Gastrocnemius medialis (tissue), 4 donors: ENCODE data around the gene NEO1. TPM values are rescaled to one million over a fixed set of nuclear protein-coding genes. Genes with fewer than 3 reads are reported as not detected.

Experiments
- ATAC-seq, 2 donors: fragments of 150-250 bp; one replicate each; pipeline ENCODE4 v1.9.1; 2016
- DNase-seq, 2 donors: peaks; one replicate each; pipeline ENCODE4 v3.0.0-alpha.2; 2019
- H3K27ac ChIP-seq, 4 donors: fragments of 200-600 bp; sonication (generic); 1 replicate in 1 of 4; 2 replicates in 3 of 4; pipeline ENCODE4 v1.5.1; 2016 to 2018; ENCODE audit warnings: mild to moderate bottlenecking in 2 of 4, moderate library complexity in 1 of 4
- H3K27me3 ChIP-seq, 3 donors: fragments of 200-600 bp; sonication (generic) in 2 of 3; 1 replicate in 1 of 3; 2 replicates in 2 of 3; pipeline versions ENCODE4 v1.5.1 to v1.6.0; 2016 to 2019; ENCODE audit warnings: mild to moderate bottlenecking in 1 of 3, moderate library complexity in 1 of 3
- H3K36me3 ChIP-seq, 2 donors: fragments of 200-600 bp; sonication (generic) in 1 of 2; one replicate each; pipeline ENCODE4 v1.5.1; 2017 to 2018
- H3K4me1 ChIP-seq, 2 donors: fragments of 200-600 bp; sonication (generic) in 1 of 2; one replicate each; pipeline ENCODE4 v1.5.1; 2016 to 2017; ENCODE audit warnings: mild to moderate bottlenecking in 2 of 2
- H3K4me3 ChIP-seq, 4 donors: fragments of 200-600 bp; sonication (generic) in 3 of 4; 1 replicate in 1 of 4; 2 replicates in 3 of 4; pipeline ENCODE4 v1.5.1; 2016 to 2019; ENCODE audit warnings: mild to moderate bottlenecking in 2 of 4
- H3K9me3 ChIP-seq, 3 donors: fragments of 200-600 bp; sonication (generic) in 2 of 3; 1 replicate in 1 of 3; 2 replicates in 2 of 3; pipeline ENCODE4 v1.5.1; 2016 to 2019
- POLR2A ChIP-seq, 2 donors: fragments of 450-650 bp; IDR thresholded peaks; one replicate each; pipeline ENCODE4 v1.6.1; 2017; ENCODE audit warnings: antibody characterized with exemption in 2 of 2, mild to moderate bottlenecking in 2 of 2, moderate library complexity in 2 of 2
- in situ Hi-C, 4 donors: fragments of 200-750 bp; cut with MboI; loops; one replicate each; pipeline versions ENCODE4 v1.15.0 to v1.8.0; 2017; ENCODE audit warnings: low sequenced_read_pairs in 4 of 4
- intact Hi-C: fragments of 100-400 bp; cut with DNase I; formaldehyde crosslinking; loops from one replicate; pipeline ENCODE4 v1.15.1; 2023; ENCODE audit warnings: low total_unique reads
- total RNA-seq, 4 donors: library from RNA; depleted of rRNA; stranded (reverse); fragments of >200 nt; gene quantifications; one replicate each; pipeline versions ENCODE4 v1.1.0 to v1.2.3, GENCODE V29; 2016
- TF ChIP-seq, protein P1 (sequence below), 5 experiments: fragments of 450-650 bp in 3 of 5; fragments of 200-600 bp in 2 of 5; sonication (generic) in 2 of 5; IDR thresholded peaks in 4 of 5; conservative IDR thresholded peaks in 1 of 5; 1 replicate in 4 of 5; 2 replicates in 1 of 5; pipeline ENCODE4 v1.5.1; 2016 to 2019; ENCODE audit warnings: antibody characterized with exemption in 5 of 5, mild to moderate bottlenecking in 3 of 5, moderate library complexity in 3 of 5

Gene NEO1
- total RNA-seq, 4 donors from 2014 or later, result 13.8 to 32.0 (median 20.3) TPM

DNA sequence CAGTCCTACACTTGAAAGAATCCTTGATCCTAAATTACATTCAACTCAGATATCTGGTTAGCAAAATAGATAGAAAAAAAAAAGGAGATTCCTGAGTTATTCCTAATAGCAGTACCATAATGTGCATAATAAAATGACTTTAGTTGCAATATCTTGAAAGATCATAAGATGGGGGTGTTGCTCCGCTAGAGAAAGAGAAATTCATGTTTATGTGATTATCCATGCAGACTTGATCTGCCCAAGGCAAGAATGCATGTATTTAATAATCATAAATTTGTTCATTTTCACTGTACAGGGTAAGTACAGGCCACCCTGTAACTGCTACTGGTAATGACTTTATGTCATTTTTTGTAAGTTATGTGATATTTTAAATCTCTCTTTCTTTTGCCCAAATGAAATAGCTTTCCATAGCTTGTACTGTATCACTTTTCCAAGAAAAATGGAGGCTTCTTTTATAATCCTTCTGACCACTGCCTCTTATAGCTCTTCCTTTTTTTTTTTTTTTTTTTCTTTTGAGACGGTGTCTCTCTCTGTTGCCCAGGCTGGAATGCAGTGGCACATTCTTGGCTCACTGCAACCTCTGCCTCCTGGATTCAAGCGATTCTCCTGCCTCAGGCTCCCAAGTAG, 231.9 kb downstream of the NEO1 start:
- TF ChIP-seq, protein P1, sequence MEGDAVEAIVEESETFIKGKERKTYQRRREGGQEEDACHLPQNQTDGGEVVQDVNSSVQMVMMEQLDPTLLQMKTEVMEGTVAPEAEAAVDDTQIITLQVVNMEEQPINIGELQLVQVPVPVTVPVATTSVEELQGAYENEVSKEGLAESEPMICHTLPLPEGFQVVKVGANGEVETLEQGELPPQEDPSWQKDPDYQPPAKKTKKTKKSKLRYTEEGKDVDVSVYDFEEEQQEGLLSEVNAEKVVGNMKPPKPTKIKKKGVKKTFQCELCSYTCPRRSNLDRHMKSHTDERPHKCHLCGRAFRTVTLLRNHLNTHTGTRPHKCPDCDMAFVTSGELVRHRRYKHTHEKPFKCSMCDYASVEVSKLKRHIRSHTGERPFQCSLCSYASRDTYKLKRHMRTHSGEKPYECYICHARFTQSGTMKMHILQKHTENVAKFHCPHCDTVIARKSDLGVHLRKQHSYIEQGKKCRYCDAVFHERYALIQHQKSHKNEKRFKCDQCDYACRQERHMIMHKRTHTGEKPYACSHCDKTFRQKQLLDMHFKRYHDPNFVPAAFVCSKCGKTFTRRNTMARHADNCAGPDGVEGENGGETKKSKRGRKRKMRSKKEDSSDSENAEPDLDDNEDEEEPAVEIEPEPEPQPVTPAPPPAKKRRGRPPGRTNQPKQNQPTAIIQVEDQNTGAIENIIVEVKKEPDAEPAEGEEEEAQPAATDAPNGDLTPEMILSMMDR (IDR thresholded peaks at IDR 0.05 in 4 of 5, conservative IDR thresholded peaks at IDR 0.05 in 1 of 5), result no peak
- TF ChIP-seq POLR2A (IDR thresholded peaks at IDR 0.05), result no peak
- Histone ChIP-seq H3K4me1 (peaks cover 0 to 16% of the 10 kb centered on the region in 2 donors), H3K4me3 (no peak overlapping the region), H3K27ac (peak overlapping the region in 1 of 4 donors; percentile 28), H3K27me3 (no peaks in the 10 kb centered on the region), H3K9me3 (no peaks in the 10 kb centered on the region), H3K36me3 (peaks cover 0 to 35% of the 10 kb centered on the region in 2 donors)
- in situ Hi-C loops, result loop anchor here in 1 of 4 donors (25.0 kb wide), 1 partner anchor 522 kb away; no protein-coding TSS in a partner anchor
- intact Hi-C loops, result no loop called here
- no peak for ATAC-seq
- DNase-seq, result no peak

DNA sequence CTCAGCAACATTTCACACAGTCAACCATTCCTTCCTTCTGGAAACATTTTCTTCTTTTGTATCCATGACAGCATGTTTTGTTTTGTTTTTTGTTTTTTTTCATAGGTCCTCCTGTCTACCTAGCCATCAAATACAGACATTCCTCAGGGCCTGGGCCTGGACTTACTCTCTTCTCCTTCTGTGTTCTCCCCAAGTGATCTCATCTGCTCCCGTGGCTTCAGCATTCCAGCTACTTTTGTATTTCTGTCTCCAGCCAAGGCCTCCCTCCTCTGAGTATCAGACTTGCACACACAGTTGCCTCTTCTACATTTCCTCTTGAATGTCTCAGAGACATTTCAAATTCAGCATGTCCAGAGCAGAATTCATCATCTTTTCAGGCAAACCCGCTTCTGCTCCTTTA, 234.0 kb downstream of the NEO1 start:
- H3K27ac ChIP-seq, result no peak overlapping the region
- in situ Hi-C loops, result loop anchor here in 1 of 4 donors (25.0 kb wide), 1 partner anchor 524 kb away; no protein-coding TSS in a partner anchor
- DNase-seq (no peak), ATAC-seq (no peak)
- peaks cover 0 to 16% of the 10 kb centered on the region in 2 donors for H3K4me1 ChIP-seq
- H3K27me3 ChIP-seq, result no peaks in the 10 kb centered on the region
- H3K36me3 ChIP-seq, result peaks cover 0 to 42% of the 10 kb centered on the region in 2 donors
- no peak for TF ChIP-seq POLR2A (IDR thresholded peaks at IDR 0.05)
- TF ChIP-seq, protein P1 (IDR thresholded peaks at IDR 0.05 in 4 of 5, conservative IDR thresholded peaks at IDR 0.05 in 1 of 5), result no peak
- no peak overlapping the region for H3K4me3 ChIP-seq
- intact Hi-C loops, result no loop called here
- H3K9me3 ChIP-seq, result no peaks in the 10 kb centered on the region

DNA sequence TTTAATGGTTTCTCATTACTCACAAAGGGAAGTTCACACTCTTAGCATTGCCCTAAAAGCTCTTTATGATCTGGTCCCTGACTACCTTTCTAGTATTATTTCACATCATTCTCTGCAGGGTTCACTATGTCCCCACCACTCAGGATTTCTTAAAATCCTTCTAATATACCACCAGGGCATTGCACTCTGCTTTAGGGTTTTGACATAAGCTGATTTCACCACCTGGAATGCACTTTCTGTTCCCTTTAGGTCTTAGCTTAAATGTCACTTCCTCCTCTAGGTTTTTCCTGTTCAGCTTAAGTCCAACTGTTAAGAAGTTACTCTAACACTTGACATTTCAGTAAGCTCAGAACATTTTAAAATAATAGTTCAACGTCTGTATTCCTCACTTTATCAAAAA, 234.8 kb downstream of the NEO1 start:
- TF ChIP-seq, protein P1 (IDR thresholded peaks at IDR 0.05 in 4 of 5, conservative IDR thresholded peaks at IDR 0.05 in 1 of 5), result no peak
- no peak for TF ChIP-seq POLR2A (IDR thresholded peaks at IDR 0.05)
- in situ Hi-C loops, result loop anchor here in 1 of 4 donors (25.0 kb wide), 1 partner anchor 525 kb away; no protein-coding TSS in a partner anchor
- Histone ChIP-seq H3K27me3 (no peaks in the 10 kb centered on the region), H3K36me3 (peaks cover 0 to 42% of the 10 kb centered on the region in 2 donors), H3K27ac (no peak overlapping the region), H3K9me3 (no peaks in the 10 kb centered on the region), H3K4me3 (no peak overlapping the region), H3K4me1 (peaks cover 0 to 16% of the 10 kb centered on the region in 2 donors)
- intact Hi-C loops, result no loop called here
- ATAC-seq (no peak), DNase-seq (no peak)

DNA sequence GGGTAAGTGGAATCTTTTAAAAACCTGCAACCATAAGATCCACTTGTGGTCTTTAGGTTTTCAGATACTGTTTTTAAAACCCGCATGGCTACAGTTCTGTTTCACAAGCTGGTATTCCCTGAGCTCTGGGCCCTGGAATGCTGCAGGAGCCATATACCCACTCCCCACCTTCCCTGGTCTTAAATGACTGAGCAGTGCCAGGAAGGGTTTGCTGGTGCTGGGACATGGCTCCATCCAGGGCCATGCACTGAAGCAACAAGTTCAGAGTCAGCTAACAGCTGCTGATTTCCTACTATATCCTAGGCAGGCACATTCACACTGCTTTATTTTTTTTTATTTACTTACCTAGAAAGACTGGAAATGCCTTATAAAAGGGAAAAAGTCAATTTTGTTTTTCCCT, 239.2 kb downstream of the NEO1 start:
- intact Hi-C loops, result no loop called here
- in situ Hi-C loops, result loop anchor here in 1 of 4 donors (25.0 kb wide), 1 partner anchor 529 kb away; no protein-coding TSS in a partner anchor
- no peak for TF ChIP-seq POLR2A (IDR thresholded peaks at IDR 0.05)
- TF ChIP-seq, protein P1 (IDR thresholded peaks at IDR 0.05 in 4 of 5, conservative IDR thresholded peaks at IDR 0.05 in 1 of 5), result no peak
- Histone ChIP-seq H3K36me3 (peaks cover 0 to 48% of the 10 kb centered on the region in 2 donors), H3K27me3 (no peaks in the 10 kb centered on the region), H3K27ac (no peak overlapping the region), H3K4me1 (no peaks in the 10 kb centered on the region), H3K4me3 (no peak overlapping the region), H3K9me3 (no peaks in the 10 kb centered on the region)
- DNase-seq (no peak), ATAC-seq (no peak)
